ENCODE measurements around the gene NDUFAF2. TPM values are rescaled to one million over a fixed set of nuclear protein-coding genes. Genes with fewer than 3 reads are reported as not detected.

The NDUFAF2 gene
- total and polyA plus RNA-seq, 5 donors from 2014 or later, result 11.2 to 37.6 (median 34.6) TPM

- peaks cover 4% of the 10 kb centered on the region for H3K27me3 ChIP-seq (ENCODE audit: control insufficient read depth, insufficient read depth, low read length)
- Mint-ChIP-seq H3K9me3 (peaks cover 0 to 2% (median 0%) of the 10 kb centered on the region in 7 donors), H3K27me3 (peaks cover 7% of the 10 kb centered on the region), H3K27ac (no peak overlapping the region), H3K36me3 (no peaks in the 10 kb centered on the region), H3K4me1 (peaks cover 0 to 1% (median under 1%) of the 10 kb centered on the region in 4 donors), H3K4me3 (no peak overlapping the region)
- H3K9me3 ChIP-seq (ENCODE audit: control insufficient read depth in 2 of 2, low read length in 2 of 2), result no peaks in the 10 kb centered on the region
- no peak for DNase-seq
- H3K4me3 ChIP-seq (ENCODE audit: low read depth, low read length), result no peak overlapping the region
- H3K27ac ChIP-seq (ENCODE audit: insufficient read depth, low read length, poor library complexity, severe bottlenecking), result no peak overlapping the region
- no peak for ATAC-seq (ENCODE audit: low read depth in 2 of 2)
- no peaks in the 10 kb centered on the region for H3K4me1 ChIP-seq (ENCODE audit: control insufficient read depth, insufficient read depth, low read length, poor library complexity, severe bottlenecking)
- no peaks in the 10 kb centered on the region for H3K36me3 ChIP-seq (ENCODE audit: control insufficient read depth, insufficient read depth, low read length)
Measured at GRCh38 chr5:61177070-61177469, 232.1 kb downstream of the NDUFAF2 start.

- Histone ChIP-seq H3K27me3 (ENCODE audit: control insufficient read depth, insufficient read depth, low read length) (peaks cover 4% of the 10 kb centered on the region), H3K9me3 (ENCODE audit: control insufficient read depth in 2 of 2, low read length in 2 of 2) (no peaks in the 10 kb centered on the region), H3K4me3 (ENCODE audit: low read depth, low read length) (no peak overlapping the region), H3K36me3 (ENCODE audit: control insufficient read depth, insufficient read depth, low read length) (no peaks in the 10 kb centered on the region), H3K27ac (ENCODE audit: insufficient read depth, low read length, poor library complexity, severe bottlenecking) (no peak overlapping the region), H3K4me1 (ENCODE audit: control insufficient read depth, insufficient read depth, low read length, poor library complexity, severe bottlenecking) (no peaks in the 10 kb centered on the region)
- no peak for DNase-seq
- peaks cover 0 to 2% (median 0%) of the 10 kb centered on the region in 7 donors for H3K9me3 Mint-ChIP-seq
- no peak for ATAC-seq (ENCODE audit: low read depth in 2 of 2)
- no peak overlapping the region for H3K4me3 Mint-ChIP-seq
- H3K4me1 Mint-ChIP-seq, result peaks cover 0 to 7% (median 3%) of the 10 kb centered on the region in 4 donors
- no peak overlapping the region for H3K27ac Mint-ChIP-seq
- peaks cover 7% of the 10 kb centered on the region for H3K27me3 Mint-ChIP-seq
- no peaks in the 10 kb centered on the region for H3K36me3 Mint-ChIP-seq
Measured at GRCh38 chr5:61177716-61178115, 232.7 kb downstream of the NDUFAF2 start.

- DNase-seq (no peak), ATAC-seq (ENCODE audit: low read depth in 2 of 2) (no peak)
- H3K36me3 Mint-ChIP-seq, result no peaks in the 10 kb centered on the region
- Histone ChIP-seq H3K36me3 (ENCODE audit: control insufficient read depth, insufficient read depth, low read length) (no peaks in the 10 kb centered on the region), H3K9me3 (ENCODE audit: control insufficient read depth in 2 of 2, low read length in 2 of 2) (no peaks in the 10 kb centered on the region), H3K4me1 (ENCODE audit: control insufficient read depth, insufficient read depth, low read length, poor library complexity, severe bottlenecking) (no peaks in the 10 kb centered on the region), H3K4me3 (ENCODE audit: low read depth, low read length) (no peak overlapping the region), H3K27ac (ENCODE audit: insufficient read depth, low read length, poor library complexity, severe bottlenecking) (no peak overlapping the region), H3K27me3 (ENCODE audit: control insufficient read depth, insufficient read depth, low read length) (peaks cover 4% of the 10 kb centered on the region)
- peaks cover 0 to 2% (median 0%) of the 10 kb centered on the region in 7 donors for H3K9me3 Mint-ChIP-seq
- H3K27ac Mint-ChIP-seq, result no peak overlapping the region
- peaks cover 7% of the 10 kb centered on the region for H3K27me3 Mint-ChIP-seq
- peaks cover 0 to 8% (median 3%) of the 10 kb centered on the region in 4 donors for H3K4me1 Mint-ChIP-seq
- H3K4me3 Mint-ChIP-seq, result no peak overlapping the region
Measured at GRCh38 chr5:61178702-61179101, 233.7 kb downstream of the NDUFAF2 start.

- Histone ChIP-seq H3K27ac (ENCODE audit: insufficient read depth, low read length, poor library complexity, severe bottlenecking) (no peak overlapping the region), H3K9me3 (ENCODE audit: control insufficient read depth in 2 of 2, low read length in 2 of 2) (no peaks in the 10 kb centered on the region), H3K27me3 (ENCODE audit: control insufficient read depth, insufficient read depth, low read length) (peaks cover 4% of the 10 kb centered on the region), H3K4me1 (ENCODE audit: control insufficient read depth, insufficient read depth, low read length, poor library complexity, severe bottlenecking) (no peaks in the 10 kb centered on the region), H3K4me3 (ENCODE audit: low read depth, low read length) (no peak overlapping the region), H3K36me3 (ENCODE audit: control insufficient read depth, insufficient read depth, low read length) (no peaks in the 10 kb centered on the region)
- no peak for ATAC-seq (ENCODE audit: low read depth in 2 of 2)
- Mint-ChIP-seq H3K4me1 (peaks cover 0 to 8% (median 3%) of the 10 kb centered on the region in 4 donors), H3K27ac (no peak overlapping the region), H3K36me3 (no peaks in the 10 kb centered on the region), H3K4me3 (no peak overlapping the region), H3K9me3 (peaks cover 0 to 2% (median 0%) of the 10 kb centered on the region in 7 donors), H3K27me3 (peaks cover 7% of the 10 kb centered on the region)
- DNase-seq, result no peak
Measured at GRCh38 chr5:61180886-61181285, 235.9 kb downstream of the NDUFAF2 start.

DNA sequence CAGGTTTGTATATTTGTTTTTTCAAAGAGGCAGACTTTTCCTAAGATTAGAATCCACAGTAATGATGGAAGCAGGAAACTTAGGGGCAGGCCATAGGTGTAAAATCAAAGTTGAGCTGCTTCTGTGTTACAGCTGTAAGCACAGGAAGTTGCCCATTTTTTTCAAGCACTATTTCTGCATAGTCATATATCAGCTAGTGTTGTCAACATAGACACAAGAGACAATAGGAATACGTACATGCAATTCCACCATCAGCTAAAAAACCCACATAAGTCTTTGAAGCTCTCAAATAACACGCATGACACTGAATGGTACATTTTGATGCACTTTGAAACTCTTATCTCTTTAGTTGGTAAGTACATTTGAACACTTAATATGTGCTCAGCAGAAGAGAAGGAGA lies 237.4 kb downstream of the NDUFAF2 start:
- H3K4me1 ChIP-seq (ENCODE audit: control insufficient read depth, insufficient read depth, low read length, poor library complexity, severe bottlenecking), result no peaks in the 10 kb centered on the region
- Mint-ChIP-seq H3K9me3 (peaks cover 0 to 3% (median 0%) of the 10 kb centered on the region in 7 donors), H3K27ac (no peak overlapping the region), H3K27me3 (peaks cover 7% of the 10 kb centered on the region), H3K36me3 (no peaks in the 10 kb centered on the region), H3K4me1 (peaks cover 0 to 8% (median 3%) of the 10 kb centered on the region in 4 donors), H3K4me3 (no peak overlapping the region)
- peaks cover 4% of the 10 kb centered on the region for H3K27me3 ChIP-seq (ENCODE audit: control insufficient read depth, insufficient read depth, low read length)
- peak in 2 of 3 donors; percentile 16 to 26 for DNase-seq
- H3K9me3 ChIP-seq (ENCODE audit: control insufficient read depth in 2 of 2, low read length in 2 of 2), result no peaks in the 10 kb centered on the region
- no peak overlapping the region for H3K4me3 ChIP-seq (ENCODE audit: low read depth, low read length)
- H3K27ac ChIP-seq (ENCODE audit: insufficient read depth, low read length, poor library complexity, severe bottlenecking), result no peak overlapping the region
- ATAC-seq (ENCODE audit: low read depth in 2 of 2), result peak in 1 of 2 donors; percentile 50
- no peaks in the 10 kb centered on the region for H3K36me3 ChIP-seq (ENCODE audit: control insufficient read depth, insufficient read depth, low read length)

GRCh38 chr5:61183538-61183937 lies 238.5 kb downstream of the NDUFAF2 start:
- H3K4me1 Mint-ChIP-seq, result peaks cover 0 to 8% (median 3%) of the 10 kb centered on the region in 4 donors

DNA sequence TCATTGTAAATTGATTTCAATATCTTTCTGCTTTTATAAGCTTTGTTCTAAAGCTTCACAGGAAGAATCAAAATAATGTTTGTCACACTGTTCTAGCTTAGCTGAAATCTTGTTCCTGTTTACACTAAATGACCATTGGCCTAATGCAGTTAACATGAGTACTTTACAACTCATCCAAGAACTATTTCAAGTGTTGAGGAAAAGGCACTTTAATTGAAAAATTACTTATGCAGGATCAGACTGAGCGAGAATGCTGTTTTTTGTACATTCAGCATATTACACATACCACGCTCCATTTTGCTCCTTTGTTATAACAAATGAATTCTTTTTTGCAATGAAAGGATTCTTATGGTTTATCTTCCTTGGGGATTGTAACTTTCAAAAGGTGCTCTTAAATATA lies 239.7 kb downstream of the NDUFAF2 start:
- Histone ChIP-seq H3K27me3 (ENCODE audit: control insufficient read depth, insufficient read depth, low read length) (peaks cover 4% of the 10 kb centered on the region), H3K36me3 (ENCODE audit: control insufficient read depth, insufficient read depth, low read length) (no peaks in the 10 kb centered on the region), H3K9me3 (ENCODE audit: control insufficient read depth in 2 of 2, low read length in 2 of 2) (no peaks in the 10 kb centered on the region), H3K4me3 (ENCODE audit: low read depth, low read length) (no peak overlapping the region), H3K27ac (ENCODE audit: insufficient read depth, low read length, poor library complexity, severe bottlenecking) (no peak overlapping the region), H3K4me1 (ENCODE audit: control insufficient read depth, insufficient read depth, low read length, poor library complexity, severe bottlenecking) (no peaks in the 10 kb centered on the region)
- Mint-ChIP-seq H3K4me1 (peaks cover 0 to 8% (median 3%) of the 10 kb centered on the region in 4 donors), H3K4me3 (no peak overlapping the region), H3K9me3 (peaks cover 0 to 3% (median 0%) of the 10 kb centered on the region in 7 donors), H3K36me3 (no peaks in the 10 kb centered on the region), H3K27me3 (no peaks in the 10 kb centered on the region), H3K27ac (no peak overlapping the region)
- no peak for ATAC-seq (ENCODE audit: low read depth in 2 of 2)
- DNase-seq, result no peak

More at GRCh38 chr5:61183538-61183937, 238.5 kb downstream of the NDUFAF2 start:
- H3K9me3 ChIP-seq (ENCODE audit: control insufficient read depth in 2 of 2, low read length in 2 of 2), result no peaks in the 10 kb centered on the region
- DNase-seq (no peak), ATAC-seq (ENCODE audit: low read depth in 2 of 2) (no peak)
- no peaks in the 10 kb centered on the region for H3K36me3 ChIP-seq (ENCODE audit: control insufficient read depth, insufficient read depth, low read length)
- peaks cover 4% of the 10 kb centered on the region for H3K27me3 ChIP-seq (ENCODE audit: control insufficient read depth, insufficient read depth, low read length)
- no peaks in the 10 kb centered on the region for H3K4me1 ChIP-seq (ENCODE audit: control insufficient read depth, insufficient read depth, low read length, poor library complexity, severe bottlenecking)
- no peak overlapping the region for H3K27ac ChIP-seq (ENCODE audit: insufficient read depth, low read length, poor library complexity, severe bottlenecking)
- H3K4me3 ChIP-seq (ENCODE audit: low read depth, low read length), result no peak overlapping the region
- H3K27ac Mint-ChIP-seq, result no peak overlapping the region
- H3K27me3 Mint-ChIP-seq, result peaks cover 6% of the 10 kb centered on the region
- H3K36me3 Mint-ChIP-seq, result no peaks in the 10 kb centered on the region
- peaks cover 0 to 3% (median 0%) of the 10 kb centered on the region in 7 donors for H3K9me3 Mint-ChIP-seq
- H3K4me3 Mint-ChIP-seq, result no peak overlapping the region

DNA sequence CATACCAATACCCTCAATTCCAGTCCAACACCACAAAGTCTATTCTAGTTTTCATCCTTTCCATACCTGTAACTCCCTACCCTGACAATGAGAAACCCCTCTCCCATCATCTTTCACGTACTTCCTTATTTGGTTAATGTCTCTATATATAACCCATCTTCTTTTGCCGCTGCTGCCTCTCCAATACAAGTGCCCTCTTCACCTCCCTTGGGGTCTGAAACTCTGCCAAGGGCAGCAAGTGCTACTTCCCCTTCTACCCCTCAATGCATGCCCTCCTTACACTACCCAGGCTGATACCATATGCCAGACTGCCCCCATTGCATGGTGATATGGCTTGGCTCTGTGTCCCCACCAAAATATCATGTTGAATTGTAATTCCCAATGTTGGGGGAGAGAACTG lies 241.6 kb downstream of the NDUFAF2 start:
- peaks cover 0 to 8% (median 3%) of the 10 kb centered on the region in 4 donors for H3K4me1 Mint-ChIP-seq
- H3K36me3 Mint-ChIP-seq, result no peaks in the 10 kb centered on the region

More for the DNA sequence above, 241.6 kb downstream of the NDUFAF2 start:
- no peak overlapping the region for H3K4me3 ChIP-seq (ENCODE audit: low read depth, low read length)
- ATAC-seq (ENCODE audit: low read depth in 2 of 2) (no peak), DNase-seq (no peak)
- H3K4me1 ChIP-seq (ENCODE audit: control insufficient read depth, insufficient read depth, low read length, poor library complexity, severe bottlenecking), result no peaks in the 10 kb centered on the region
- H3K27me3 ChIP-seq (ENCODE audit: control insufficient read depth, insufficient read depth, low read length), result peaks cover 2% of the 10 kb centered on the region
- Mint-ChIP-seq H3K27ac (no peak overlapping the region), H3K4me3 (no peak overlapping the region), H3K27me3 (peaks cover 9% of the 10 kb centered on the region), H3K9me3 (peaks cover 0 to 4% (median 0%) of the 10 kb centered on the region in 7 donors)
- H3K9me3 ChIP-seq (ENCODE audit: control insufficient read depth in 2 of 2, low read length in 2 of 2), result no peaks in the 10 kb centered on the region
- no peak overlapping the region for H3K27ac ChIP-seq (ENCODE audit: insufficient read depth, low read length, poor library complexity, severe bottlenecking)
- no peaks in the 10 kb centered on the region for H3K36me3 ChIP-seq (ENCODE audit: control insufficient read depth, insufficient read depth, low read length)
